ENCODE measurements around the gene KCNA3.
A peak's percentile ranks its signal among the peaks of the same experiment; 100 is the strongest.
"Not testable (repeated sequence)": the region's sequence is repeated elsewhere in the genome, so short reads cannot be mapped to it uniquely, and the experiment has no call there.

The KCNA3 gene

DNA sequence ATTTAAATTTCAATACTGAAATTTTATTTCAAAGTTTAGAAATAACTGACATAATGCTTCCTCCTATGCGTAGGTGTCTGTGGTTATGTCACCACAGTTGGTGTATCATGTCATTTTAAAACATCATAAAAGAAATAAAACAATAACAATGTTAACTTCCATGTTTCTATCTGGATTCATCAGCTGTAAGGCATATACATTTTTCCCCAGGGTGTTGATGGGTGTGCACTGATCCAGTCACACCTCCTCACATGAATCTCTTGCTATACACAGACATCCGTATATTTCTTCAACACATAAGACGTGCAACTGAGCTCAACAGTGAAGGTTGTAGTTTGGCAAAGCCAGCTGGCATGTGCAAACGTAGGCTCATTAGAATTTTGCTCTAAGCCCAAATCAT is 6.2 kb downstream of the KCNA3 start:
- peak; percentile 24 for ATAC-seq

DNA sequence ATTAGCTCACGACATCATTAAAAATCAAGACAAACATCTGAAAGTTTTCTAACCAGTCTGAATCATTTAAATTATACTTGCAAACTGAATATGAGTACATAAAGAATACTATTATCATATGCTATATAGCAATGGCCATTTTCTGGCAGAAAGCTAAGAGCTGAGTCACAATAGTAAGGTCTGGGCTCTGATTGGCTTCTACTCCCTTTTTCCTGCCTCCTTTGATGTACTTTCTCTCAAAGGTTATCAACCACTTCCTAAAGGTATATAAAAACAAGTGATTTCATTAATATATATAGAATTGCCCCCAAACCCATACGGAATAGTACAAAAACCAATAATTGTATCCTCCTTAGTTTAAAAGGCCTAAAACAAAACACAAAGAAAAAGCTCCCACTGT is 7.0 kb downstream of the KCNA3 start:
- Mint-ChIP-seq H3K4me1 (peaks cover 28% of the 10 kb centered on the region), H3K9me3 (no peaks in the 10 kb centered on the region), H3K27me3 (no peaks in the 10 kb centered on the region), H3K4me3 (peak overlapping the region; percentile 64 to 81), H3K27ac (peak overlapping the region; percentile 35 to 98)
- ATAC-seq (peak; percentile 49), DNase-seq (no peak)

More for the DNA sequence above, 6.2 kb downstream of the KCNA3 start:
- Mint-ChIP-seq H3K27me3 (no peaks in the 10 kb centered on the region), H3K9me3 (no peaks in the 10 kb centered on the region), H3K4me1 (peaks cover 28% of the 10 kb centered on the region), H3K27ac (peak overlapping the region; percentile 27 to 94), H3K4me3 (peak overlapping the region; percentile 65 to 93)
- DNase-seq = peak in 1 of 2 donors; percentile 16

DNA sequence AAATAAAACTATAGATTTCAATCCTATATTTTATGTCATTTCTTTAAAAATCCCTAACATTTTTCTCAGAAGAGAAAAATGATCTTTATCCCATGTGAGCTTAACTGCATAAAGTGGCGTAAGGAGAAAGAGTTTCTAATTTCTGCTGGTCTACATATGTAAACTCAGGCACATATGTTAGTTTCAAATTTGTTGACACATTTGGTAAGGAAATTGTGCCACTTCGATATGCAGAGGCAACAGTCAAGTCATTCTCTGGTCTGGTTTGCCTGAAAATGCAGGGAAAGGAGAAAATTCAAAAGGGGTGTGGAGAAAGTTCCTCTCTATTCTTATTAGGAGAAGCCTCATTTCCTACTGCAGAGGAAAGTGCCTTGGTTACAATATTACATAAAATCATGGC is 11.5 kb downstream of the KCNA3 start:
- no peaks in the 10 kb centered on the region for H3K9me3 Mint-ChIP-seq
- no peak for ATAC-seq
- no peak overlapping the region for H3K27ac Mint-ChIP-seq
- H3K27me3 Mint-ChIP-seq = no peaks in the 10 kb centered on the region
- DNase-seq = no peak
- no peak overlapping the region for H3K4me3 Mint-ChIP-seq
- peaks cover 10% of the 10 kb centered on the region for H3K4me1 Mint-ChIP-seq

DNA sequence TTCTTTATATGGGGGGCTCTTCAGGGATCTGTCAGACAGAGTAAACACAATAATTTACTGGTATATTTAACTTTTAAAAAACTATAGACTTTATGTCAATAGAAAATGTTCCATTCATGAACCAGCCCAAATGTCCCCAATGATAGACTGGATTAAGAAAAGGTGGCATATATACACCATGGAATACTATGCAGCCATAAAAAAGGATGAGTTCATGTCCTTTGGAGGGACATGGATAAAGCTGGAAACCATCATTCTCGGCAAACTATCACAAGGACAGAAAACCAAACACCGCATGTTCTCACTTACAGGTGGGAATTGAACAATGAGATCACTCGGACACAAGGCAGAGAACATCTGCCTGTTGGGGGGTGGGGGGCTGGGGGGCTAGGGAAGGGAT is 15.2 kb downstream of the KCNA3 start:
- DNase-seq, H3K9me3 Mint-ChIP-seq, H3K4me3 Mint-ChIP-seq, H3K27me3 Mint-ChIP-seq, H3K27ac Mint-ChIP-seq, ATAC-seq: not testable (repeated sequence)
- H3K4me1 Mint-ChIP-seq = peaks cover 14% of the 10 kb centered on the region

DNA sequence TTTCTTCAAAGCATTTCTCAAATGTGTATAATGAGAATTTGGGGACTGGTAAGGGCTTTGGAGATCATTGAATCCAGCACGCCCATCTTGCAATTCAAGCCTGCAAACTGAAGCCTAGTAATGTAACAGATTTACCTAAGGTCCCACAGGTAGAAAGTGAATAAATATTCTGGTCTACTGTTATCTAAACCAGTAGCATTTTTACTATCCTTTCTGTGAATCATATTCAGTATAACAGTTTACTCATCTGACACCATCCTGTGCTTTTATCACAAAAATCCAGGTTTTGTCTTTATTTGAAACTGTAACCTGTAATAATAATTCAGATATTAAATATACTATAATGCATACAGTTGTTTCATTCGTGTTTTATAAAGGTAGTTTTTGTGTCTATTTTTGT is 17.4 kb downstream of the KCNA3 start:
- peak overlapping the region in 1 of 2 donors; percentile 55 for H3K27ac Mint-ChIP-seq
- no peaks in the 10 kb centered on the region for H3K9me3 Mint-ChIP-seq
- no peak for ATAC-seq
- H3K4me3 Mint-ChIP-seq = no peak overlapping the region
- no peaks in the 10 kb centered on the region for H3K27me3 Mint-ChIP-seq
- peaks cover 20% of the 10 kb centered on the region for H3K4me1 Mint-ChIP-seq
- no peak for DNase-seq

DNA sequence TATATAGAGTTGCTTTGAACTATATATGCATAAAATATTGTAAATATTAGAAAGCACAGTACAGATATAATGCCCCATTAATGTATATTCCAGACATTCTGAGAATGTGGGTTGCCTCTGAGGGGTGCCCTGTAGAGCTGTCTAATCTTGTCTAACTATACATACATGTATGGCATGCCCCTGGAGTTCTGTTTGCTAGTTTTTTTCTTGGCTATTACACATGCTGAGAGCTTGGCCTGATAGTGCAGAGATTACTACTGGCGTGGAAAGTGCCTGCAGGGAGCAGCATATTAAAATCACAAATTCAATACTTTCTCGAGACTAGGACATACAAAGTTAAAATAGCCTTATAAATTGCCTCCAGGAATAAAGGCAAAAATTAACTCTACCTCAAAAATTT is 24.1 kb downstream of the KCNA3 start:
- Mint-ChIP-seq H3K9me3 (no peaks in the 10 kb centered on the region), H3K27me3 (no peaks in the 10 kb centered on the region), H3K4me3 (no peak overlapping the region), H3K4me1 (peaks cover 13% of the 10 kb centered on the region), H3K27ac (no peak overlapping the region)
- no peak for DNase-seq
- ATAC-seq = no peak

DNA sequence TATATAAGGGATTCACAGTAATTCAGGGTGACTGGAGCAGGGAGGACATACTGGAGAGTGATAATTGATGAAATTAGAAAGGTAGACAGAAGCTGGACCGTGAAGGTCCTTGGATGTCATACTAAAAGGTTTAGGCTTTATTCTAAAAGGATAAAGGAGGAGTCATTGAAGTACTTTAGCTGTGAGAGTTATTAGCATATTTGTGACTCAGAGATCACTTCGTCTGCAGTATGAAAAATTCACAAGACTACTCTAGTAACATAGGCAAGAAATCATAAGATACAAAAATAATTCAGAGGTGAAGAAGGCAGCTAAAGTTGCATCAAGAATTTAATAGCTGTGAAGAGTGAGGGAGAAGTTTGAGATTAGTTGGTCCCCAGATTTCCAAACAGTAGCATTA is 26.3 kb downstream of the KCNA3 start:
- H3K9me3 Mint-ChIP-seq = no peaks in the 10 kb centered on the region
- DNase-seq (no peak), ATAC-seq (peak; percentile 35)
- no peak overlapping the region for H3K27ac Mint-ChIP-seq
- no peak overlapping the region for H3K4me3 Mint-ChIP-seq
- H3K27me3 Mint-ChIP-seq = no peaks in the 10 kb centered on the region
- H3K4me1 Mint-ChIP-seq = peaks cover 21% of the 10 kb centered on the region

DNA sequence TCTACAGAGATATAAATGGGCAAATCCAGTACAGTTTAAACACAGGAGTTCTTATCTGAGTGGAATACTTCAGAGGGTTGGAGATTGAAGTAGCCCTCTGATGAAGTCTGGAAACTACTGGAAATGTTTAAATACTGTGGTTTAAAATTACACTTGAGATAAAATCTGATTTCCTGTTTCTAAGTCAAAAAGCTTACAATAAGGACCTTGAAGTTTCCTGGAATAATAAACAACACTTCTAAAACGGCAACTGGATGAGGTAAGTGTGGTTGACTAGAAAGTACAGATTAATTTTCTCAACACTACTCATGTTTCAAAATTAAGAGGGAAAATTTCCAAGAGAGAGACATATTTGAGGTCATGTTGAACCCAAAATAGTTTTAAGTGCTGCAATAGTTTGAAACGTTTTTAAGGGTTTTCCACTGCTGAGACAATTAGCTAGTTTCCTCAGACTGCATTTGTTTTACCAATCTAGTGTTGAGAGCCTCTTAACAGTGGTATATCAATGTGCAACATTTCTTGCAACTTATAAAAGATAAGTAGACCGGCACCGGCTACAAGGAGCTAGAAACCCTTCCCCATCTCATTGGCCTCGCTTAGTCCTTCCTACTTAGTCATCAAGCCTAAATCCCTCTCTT is 27.4 kb downstream of the KCNA3 start:
- peaks cover 30% of the 10 kb centered on the region for H3K4me1 Mint-ChIP-seq
- H3K27ac Mint-ChIP-seq = no peak overlapping the region
- no peaks in the 10 kb centered on the region for H3K9me3 Mint-ChIP-seq
- peak in 1 of 2 donors; percentile 28 for DNase-seq
- ATAC-seq = peak; percentile 89
- no peak overlapping the region for H3K4me3 Mint-ChIP-seq
- no peaks in the 10 kb centered on the region for H3K27me3 Mint-ChIP-seq

DNA sequence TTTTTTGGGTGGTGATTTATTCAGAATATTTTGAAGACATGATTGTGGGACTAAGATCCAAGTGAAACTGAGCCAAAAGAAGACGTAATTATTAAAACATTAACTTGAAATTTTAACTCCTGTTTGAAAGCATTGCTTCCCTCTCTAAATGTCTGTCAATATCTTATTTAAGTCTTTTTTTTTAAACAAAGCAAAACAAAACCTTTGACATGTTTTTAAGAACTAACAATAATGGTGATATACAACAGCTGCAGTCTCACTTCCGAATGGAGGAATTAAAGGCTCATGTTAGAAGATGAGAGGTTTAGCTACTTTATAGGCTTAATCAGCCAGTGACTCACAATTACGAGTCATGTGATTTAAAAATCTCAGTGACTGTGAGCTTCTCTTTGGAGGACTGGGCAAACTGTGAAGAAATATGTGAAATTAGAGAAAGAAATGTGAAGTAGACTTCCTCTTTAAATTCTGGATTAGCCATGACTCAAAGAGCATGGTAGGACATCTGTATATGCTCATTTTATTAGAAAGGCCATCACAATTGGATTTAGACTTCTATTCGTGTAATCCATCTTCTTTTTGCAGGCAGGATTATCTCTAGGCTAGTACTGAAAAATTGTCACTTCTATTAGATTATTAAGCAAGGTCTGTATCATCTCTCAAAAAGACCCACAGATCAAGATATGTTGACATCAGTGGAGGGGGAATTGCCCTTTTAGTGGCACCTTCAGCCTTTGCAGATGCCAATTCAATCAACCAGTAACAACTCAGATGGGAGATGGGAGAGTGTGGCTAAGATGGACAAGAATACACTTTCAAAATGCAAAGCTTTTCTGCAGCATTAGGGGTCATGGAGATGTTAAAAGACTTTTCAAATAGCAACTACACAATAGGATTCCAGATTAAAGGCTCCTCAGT is 28.7 kb downstream of the KCNA3 start:
- Mint-ChIP-seq H3K9me3 (peaks cover 8% of the 10 kb centered on the region in 2 donors), H3K27ac (peak overlapping the region in 1 of 2 donors; percentile 2), H3K4me3 (peak overlapping the region; percentile 3 to 56), H3K4me1 (peaks cover 37% of the 10 kb centered on the region), H3K27me3 (no peaks in the 10 kb centered on the region)
- ATAC-seq = no peak
- DNase-seq = no peak

DNA sequence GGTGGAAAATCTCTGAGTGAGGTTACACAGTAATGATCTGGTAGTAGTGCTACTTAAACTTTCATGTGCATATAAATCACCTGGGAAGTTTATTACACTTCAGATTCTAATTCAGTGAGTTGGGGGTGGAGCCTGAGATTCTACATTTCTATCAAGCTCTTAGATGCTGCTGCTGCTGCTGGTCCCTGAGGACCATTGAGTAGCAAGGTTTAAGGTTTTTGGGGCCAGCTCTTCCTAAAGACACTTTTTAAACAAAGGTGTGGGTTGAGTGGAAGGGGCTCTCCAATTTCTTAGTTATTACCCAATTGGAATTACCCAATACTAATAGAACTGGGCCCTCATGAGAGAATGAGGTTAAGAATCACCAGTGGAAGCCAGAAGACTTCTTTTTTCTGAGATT is 29.5 kb downstream of the KCNA3 start:
- no peaks in the 10 kb centered on the region for H3K27me3 Mint-ChIP-seq
- no peak overlapping the region for H3K4me3 Mint-ChIP-seq
- ATAC-seq (no peak), DNase-seq (no peak)
- no peak overlapping the region for H3K27ac Mint-ChIP-seq
- peaks cover 37% of the 10 kb centered on the region for H3K4me1 Mint-ChIP-seq
- H3K9me3 Mint-ChIP-seq = peaks cover 8 to 13% of the 10 kb centered on the region in 2 donors

DNA sequence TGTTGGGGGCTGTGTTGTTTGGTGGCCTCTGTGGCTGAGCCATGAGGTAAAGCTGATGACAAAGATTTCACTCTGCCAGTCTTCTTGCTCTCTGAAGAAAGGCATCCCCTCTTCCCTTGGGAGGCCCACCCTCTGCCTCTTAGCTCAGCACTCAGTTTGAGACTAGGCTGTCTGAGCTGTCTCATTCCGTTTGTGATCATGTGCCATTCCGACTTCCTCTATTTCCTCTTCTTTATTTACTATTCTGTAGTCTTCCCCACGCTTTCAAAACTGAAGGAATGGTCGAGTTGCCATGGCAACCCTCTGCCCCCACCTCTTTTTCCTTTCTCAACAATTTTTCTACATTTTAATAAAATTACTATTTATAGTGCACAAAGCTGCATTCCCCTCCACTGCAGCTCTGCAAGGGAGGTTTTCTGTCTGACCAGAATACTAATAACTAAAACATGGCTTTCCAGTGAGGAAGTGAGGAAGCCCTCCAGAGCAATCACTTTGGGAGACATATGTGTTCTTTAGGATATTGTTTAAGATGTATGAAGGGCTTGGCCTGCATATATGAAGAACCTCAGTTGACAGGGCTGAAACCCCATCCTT is 30.8 kb downstream of the KCNA3 start:
- Mint-ChIP-seq H3K4me1 (peaks cover 37% of the 10 kb centered on the region), H3K9me3 (peaks cover 8 to 22% of the 10 kb centered on the region in 2 donors), H3K27me3 (no peaks in the 10 kb centered on the region), H3K27ac (peak overlapping the region in 1 of 2 donors; percentile 31), H3K4me3 (no peak overlapping the region)
- DNase-seq (no peak), ATAC-seq (no peak)

DNA sequence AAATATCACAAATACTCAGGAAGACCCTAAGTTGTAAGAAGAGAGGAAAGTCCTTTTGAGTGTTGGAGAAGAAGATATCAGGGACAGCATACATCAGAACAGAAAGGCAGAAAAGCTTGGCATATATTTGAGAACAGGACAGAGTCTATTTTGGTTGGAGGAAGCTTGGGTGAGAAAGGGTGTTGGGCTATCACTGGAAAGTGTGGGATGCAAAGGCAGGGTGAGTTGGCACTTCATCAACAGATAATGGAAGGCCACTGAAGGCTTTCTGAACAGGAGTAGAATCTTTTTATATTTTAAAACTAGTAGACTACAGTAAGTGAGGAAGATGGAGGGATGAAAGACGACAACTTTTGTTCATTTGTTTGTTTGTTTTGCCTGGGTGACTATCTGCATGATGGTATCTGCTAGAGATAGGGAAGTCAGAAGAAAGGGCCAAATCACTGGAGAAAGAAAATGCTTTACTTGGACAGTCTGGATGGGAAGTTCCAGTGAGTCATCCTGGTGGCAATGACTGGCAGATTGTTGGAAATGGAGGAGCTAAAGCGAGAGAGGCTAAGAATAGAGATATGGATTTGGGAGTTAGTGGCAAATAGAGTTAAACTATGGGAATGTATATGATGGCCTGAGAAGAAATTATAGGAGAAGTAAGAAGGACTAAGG is 34.9 kb downstream of the KCNA3 start:
- DNase-seq (no peak), ATAC-seq (no peak)
- Mint-ChIP-seq H3K4me3 (no peak overlapping the region), H3K4me1 (peaks cover 34% of the 10 kb centered on the region), H3K27ac (no peak overlapping the region), H3K27me3 (no peaks in the 10 kb centered on the region), H3K9me3 (peaks cover 8 to 22% of the 10 kb centered on the region in 2 donors)

DNA sequence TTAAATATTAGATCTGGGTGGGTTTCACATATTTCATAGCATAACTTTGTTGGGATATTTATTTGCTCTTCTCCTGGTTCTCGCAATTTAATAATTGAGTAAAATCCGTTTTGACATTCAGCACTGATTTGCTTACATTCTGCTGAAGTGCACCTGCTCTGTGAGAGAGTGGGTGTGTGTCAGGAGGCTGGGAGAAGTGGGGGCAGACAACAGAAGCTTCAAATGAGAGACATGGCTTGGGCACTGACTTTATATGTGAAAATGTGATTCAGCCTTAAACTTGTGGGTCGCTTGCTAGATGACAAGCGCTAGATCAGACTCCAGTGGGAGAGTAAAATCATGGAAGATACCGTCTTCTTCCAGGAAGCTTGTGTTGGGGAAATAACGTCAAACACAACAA is 36.2 kb downstream of the KCNA3 start:
- peaks cover 8 to 22% of the 10 kb centered on the region in 2 donors for H3K9me3 Mint-ChIP-seq
- no peak overlapping the region for H3K4me3 Mint-ChIP-seq
- no peaks in the 10 kb centered on the region for H3K27me3 Mint-ChIP-seq
- H3K4me1 Mint-ChIP-seq = peaks cover 22% of the 10 kb centered on the region
- ATAC-seq (no peak), DNase-seq (no peak)
- H3K27ac Mint-ChIP-seq = no peak overlapping the region

DNA sequence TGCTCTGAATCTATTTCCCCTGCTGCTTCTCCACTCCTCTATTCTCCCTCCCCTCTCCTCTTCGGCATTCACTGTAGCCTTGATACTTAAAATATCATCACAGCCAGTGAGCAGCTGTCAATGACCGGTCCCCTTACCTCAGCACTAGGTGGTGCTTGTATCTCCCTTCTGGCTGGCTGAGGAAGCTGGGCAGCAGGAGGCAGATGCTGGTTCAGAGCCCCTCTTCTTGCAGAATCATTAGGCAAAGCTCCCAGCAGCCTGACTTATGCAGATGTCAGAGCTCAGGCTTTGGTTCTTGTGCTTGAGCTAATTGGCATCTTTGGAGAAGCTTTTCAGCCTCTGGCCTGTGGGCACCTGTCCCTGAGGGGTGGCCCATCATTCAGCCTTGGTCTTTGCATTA is 36.7 kb downstream of the KCNA3 start:
- H3K4me3 Mint-ChIP-seq = no peak overlapping the region
- DNase-seq = no peak
- no peak for ATAC-seq
- H3K27me3 Mint-ChIP-seq = no peaks in the 10 kb centered on the region
- H3K27ac Mint-ChIP-seq = peak overlapping the region in 1 of 2 donors; percentile 80
- H3K4me1 Mint-ChIP-seq = peaks cover 19% of the 10 kb centered on the region
- H3K9me3 Mint-ChIP-seq = peaks cover 8 to 22% of the 10 kb centered on the region in 2 donors

DNA sequence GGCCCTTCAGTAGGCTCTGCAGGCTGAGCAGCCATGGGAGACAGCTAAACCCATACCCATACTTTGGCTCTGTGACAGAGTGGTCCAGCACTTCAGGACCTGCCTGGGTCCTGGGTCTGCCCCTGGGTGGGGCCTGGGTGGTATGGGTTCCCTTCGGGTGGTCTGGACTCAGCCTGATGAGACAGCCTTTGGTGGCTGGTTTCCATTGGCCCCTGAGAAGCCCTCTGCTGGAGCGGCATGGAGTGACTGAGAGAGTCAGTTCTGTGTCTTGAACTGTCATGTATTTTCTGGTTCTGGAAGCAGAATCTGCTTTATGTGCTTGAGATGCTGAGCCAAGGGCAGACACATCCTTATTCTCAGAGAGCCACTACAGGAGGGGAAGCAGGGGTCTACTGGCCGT is 37.3 kb downstream of the KCNA3 start:
- H3K27ac Mint-ChIP-seq = no peak overlapping the region
- DNase-seq (no peak), ATAC-seq (no peak)
- H3K4me1 Mint-ChIP-seq = peaks cover 13% of the 10 kb centered on the region
- no peak overlapping the region for H3K4me3 Mint-ChIP-seq
- no peaks in the 10 kb centered on the region for H3K27me3 Mint-ChIP-seq
- H3K9me3 Mint-ChIP-seq = peaks cover 8 to 22% of the 10 kb centered on the region in 2 donors

All from stimulated activated naive CD8-positive, alpha-beta T cell treated with anti-CD3 and anti-CD28 coated beads, Interleukin-15, amount 100 ng/mL, for 72 hours (primary cell).